Stimulated activated naive CD8-positive, alpha-beta T cell treated with anti-CD3 and anti-CD28 coated beads, Interleukin-15, amount 100 ng/mL, for 72 hours (primary cell): ENCODE data around the gene DNAH6.

Experiments
- ATAC-seq: fragments of 150-1000 bp; cut with Tn5 transposase; 2 replicates; pipeline ENCODE4 v1.10.0; 2021; ENCODE audit warnings: mild to moderate bottlenecking, moderate library complexity
- DNase-seq, 2 donors: peaks; one replicate each; pipeline ENCODE4 v3.0.0; 2021 to 2022
- H3K27ac Mint-ChIP-seq, 2 donors: one replicate each; pipeline ENCODE4 v1.8.0; 2022; ENCODE audit warnings: mild to moderate bottlenecking in 2 of 2, mixed read lengths in 2 of 2, moderate library complexity in 2 of 2
- H3K27me3 Mint-ChIP-seq: one replicate; pipeline ENCODE4 v1.8.0; 2022; ENCODE audit warnings: mixed read lengths
- H3K4me1 Mint-ChIP-seq: one replicate; pipeline ENCODE4 v1.8.0; 2022; ENCODE audit warnings: mild to moderate bottlenecking, mixed read lengths
- H3K4me3 Mint-ChIP-seq, 2 donors: one replicate each; pipeline ENCODE4 v1.8.0; 2022; ENCODE audit warnings: mild to moderate bottlenecking in 2 of 2, mixed read lengths in 2 of 2, moderate library complexity in 1 of 2
- H3K9me3 Mint-ChIP-seq, 2 donors: one replicate each; pipeline ENCODE4 v1.8.0; 2022; ENCODE audit warnings: mixed read lengths in 2 of 2

DNAH6 gene

GRCh38 chr2:84639751-84640150 is 123.5 kb downstream of the DNAH6 start:
- Mint-ChIP-seq H3K4me3 (no peak overlapping the region), H3K27ac (no peak overlapping the region), H3K4me1 (peaks cover 6% of the 10 kb centered on the region), H3K9me3 (peaks cover 18 to 28% of the 10 kb centered on the region in 2 donors), H3K27me3 (no peaks in the 10 kb centered on the region)
- ATAC-seq: no peak
- DNase-seq: no peak

- H3K27me3 Mint-ChIP-seq: no peaks in the 10 kb centered on the region
- no peak overlapping the region for H3K27ac Mint-ChIP-seq
- no peak for DNase-seq
- H3K4me1 Mint-ChIP-seq: peaks cover 6% of the 10 kb centered on the region
- no peak overlapping the region for H3K4me3 Mint-ChIP-seq
- ATAC-seq: no peak
- peaks cover 18 to 28% of the 10 kb centered on the region in 2 donors for H3K9me3 Mint-ChIP-seq
Observed at GRCh38 chr2:84640411-84640810, 124.1 kb downstream of the DNAH6 start.

- Mint-ChIP-seq H3K9me3 (peaks cover 18 to 28% of the 10 kb centered on the region in 2 donors), H3K27ac (no peak overlapping the region), H3K4me3 (no peak overlapping the region), H3K4me1 (peaks cover 7% of the 10 kb centered on the region), H3K27me3 (no peaks in the 10 kb centered on the region)
- ATAC-seq (no peak), DNase-seq (no peak)
Observed at GRCh38 chr2:84641021-84641420, 124.7 kb downstream of the DNAH6 start.

GRCh38 chr2:84643991-84644390 is 127.7 kb downstream of the DNAH6 start:
- Mint-ChIP-seq H3K27ac (no peak overlapping the region), H3K4me1 (peaks cover 30% of the 10 kb centered on the region), H3K9me3 (peaks cover 18 to 28% of the 10 kb centered on the region in 2 donors), H3K27me3 (no peaks in the 10 kb centered on the region), H3K4me3 (no peak overlapping the region)
- ATAC-seq (no peak), DNase-seq (no peak)

GRCh38 chr2:84646514-84646913 is 130.2 kb downstream of the DNAH6 start:
- H3K4me1 Mint-ChIP-seq: peaks cover 55% of the 10 kb centered on the region
- ATAC-seq (no peak), DNase-seq (no peak)
- peaks cover 18 to 22% of the 10 kb centered on the region in 2 donors for H3K9me3 Mint-ChIP-seq
- no peak overlapping the region for H3K27ac Mint-ChIP-seq
- no peak overlapping the region for H3K4me3 Mint-ChIP-seq
- no peaks in the 10 kb centered on the region for H3K27me3 Mint-ChIP-seq

GRCh38 chr2:84647267-84647666 is 131.0 kb downstream of the DNAH6 start:
- Mint-ChIP-seq H3K4me1 (peaks cover 61% of the 10 kb centered on the region), H3K9me3 (peaks cover 18 to 20% of the 10 kb centered on the region in 2 donors), H3K27me3 (no peaks in the 10 kb centered on the region), H3K4me3 (no peak overlapping the region), H3K27ac (no peak overlapping the region)
- DNase-seq (no peak), ATAC-seq (peak; percentile 52)

- Mint-ChIP-seq H3K4me1 (peaks cover 79% of the 10 kb centered on the region), H3K27ac (peak overlapping the region in 1 of 2 donors; percentile 59), H3K9me3 (peaks cover 3 to 13% of the 10 kb centered on the region in 2 donors), H3K27me3 (no peaks in the 10 kb centered on the region), H3K4me3 (peak overlapping the region; percentile 41 to 73)
- DNase-seq (no peak), ATAC-seq (peak; percentile 73)
Observed at GRCh38 chr2:84649058-84649457, 132.8 kb downstream of the DNAH6 start.

GRCh38 chr2:84649487-84650142 is 133.3 kb downstream of the DNAH6 start:
- DNase-seq (no peak), ATAC-seq (no peak)
- Mint-ChIP-seq H3K4me1 (peaks cover 85% of the 10 kb centered on the region), H3K27ac (peak overlapping the region; percentile 6 to 74), H3K9me3 (peaks cover 0 to 13% of the 10 kb centered on the region in 2 donors), H3K4me3 (peak overlapping the region; percentile 45 to 73), H3K27me3 (no peaks in the 10 kb centered on the region)

GRCh38 chr2:84652431-84652830 is 136.1 kb downstream of the DNAH6 start:
- H3K4me1 Mint-ChIP-seq: peaks cover 85% of the 10 kb centered on the region
- peak overlapping the region in 1 of 2 donors; percentile 44 for H3K27ac Mint-ChIP-seq
- H3K27me3 Mint-ChIP-seq: no peaks in the 10 kb centered on the region
- peaks cover 0 to 24% of the 10 kb centered on the region in 2 donors for H3K9me3 Mint-ChIP-seq
- peak overlapping the region; percentile 31 to 62 for H3K4me3 Mint-ChIP-seq
- no peak for ATAC-seq
- no peak for DNase-seq

- Mint-ChIP-seq H3K27me3 (no peaks in the 10 kb centered on the region), H3K9me3 (peaks cover 0 to 24% of the 10 kb centered on the region in 2 donors), H3K27ac (peak overlapping the region in 1 of 2 donors; percentile 5), H3K4me3 (no peak overlapping the region), H3K4me1 (peaks cover 76% of the 10 kb centered on the region)
- no peak for ATAC-seq
- DNase-seq: no peak
Observed at GRCh38 chr2:84653302-84653701, 137.0 kb downstream of the DNAH6 start.

- Mint-ChIP-seq H3K4me1 (peaks cover 65% of the 10 kb centered on the region), H3K27ac (no peak overlapping the region), H3K27me3 (no peaks in the 10 kb centered on the region), H3K9me3 (peaks cover 0 to 24% of the 10 kb centered on the region in 2 donors), H3K4me3 (no peak overlapping the region)
- ATAC-seq: no peak
- DNase-seq: no peak
Observed at GRCh38 chr2:84654414-84654813, 138.1 kb downstream of the DNAH6 start.

GRCh38 chr2:84669122-84669521 is 152.8 kb downstream of the DNAH6 start:
- DNase-seq: no peak
- Mint-ChIP-seq H3K4me3 (no peak overlapping the region), H3K27ac (no peak overlapping the region), H3K4me1 (no peaks in the 10 kb centered on the region), H3K27me3 (no peaks in the 10 kb centered on the region), H3K9me3 (peaks cover 4 to 22% of the 10 kb centered on the region in 2 donors)
- ATAC-seq: no peak

- ATAC-seq: no peak
- Mint-ChIP-seq H3K27me3 (no peaks in the 10 kb centered on the region), H3K4me3 (no peak overlapping the region), H3K4me1 (peaks cover 9% of the 10 kb centered on the region), H3K27ac (no peak overlapping the region), H3K9me3 (no peaks in the 10 kb centered on the region)
- DNase-seq: no peak
Observed at GRCh38 chr2:84674099-84674498, 157.8 kb downstream of the DNAH6 start.

- ATAC-seq (no peak), DNase-seq (no peak)
- Mint-ChIP-seq H3K27ac (no peak overlapping the region), H3K9me3 (no peaks in the 10 kb centered on the region), H3K4me3 (no peak overlapping the region), H3K4me1 (peaks cover 9% of the 10 kb centered on the region), H3K27me3 (no peaks in the 10 kb centered on the region)
Observed at GRCh38 chr2:84674586-84674985, 158.3 kb downstream of the DNAH6 start.

GRCh38 chr2:84676295-84676694 is 160.0 kb downstream of the DNAH6 start:
- ATAC-seq (no peak), DNase-seq (no peak)
- Mint-ChIP-seq H3K9me3 (no peaks in the 10 kb centered on the region), H3K4me1 (peaks cover 14% of the 10 kb centered on the region), H3K4me3 (no peak overlapping the region), H3K27ac (no peak overlapping the region), H3K27me3 (no peaks in the 10 kb centered on the region)

- DNase-seq (no peak), ATAC-seq (no peak)
- H3K4me1 Mint-ChIP-seq: peaks cover 19% of the 10 kb centered on the region
- H3K9me3 Mint-ChIP-seq: no peaks in the 10 kb centered on the region
- H3K27ac Mint-ChIP-seq: no peak overlapping the region
- H3K4me3 Mint-ChIP-seq: no peak overlapping the region
- H3K27me3 Mint-ChIP-seq: no peaks in the 10 kb centered on the region
Observed at GRCh38 chr2:84678214-84678613, 161.9 kb downstream of the DNAH6 start.
